GM21576 (cell line): ENCODE measurements around the gene CDH23.

Source experiments
- ATAC-seq: cut with Tn5 transposase; IDR thresholded peaks from one replicate; pipeline ENCODE4 v1.9.1; 2021; ENCODE audit warnings: mild to moderate bottlenecking, moderate library complexity; ENCODE audit not compliant: unreplicated experiment

The CDH23 gene

GRCh38 chr10:71419002-71419540, 22.4 kb downstream of the CDH23 start:
- no peak for ATAC-seq

GRCh38 chr10:71419750-71420149, 23.0 kb downstream of the CDH23 start:
- no peak for ATAC-seq

GRCh38 chr10:71421075-71421434, 24.3 kb downstream of the CDH23 start:
- no peak for ATAC-seq

- ATAC-seq: no peak
Measured at GRCh38 chr10:71423250-71423649, 26.5 kb downstream of the CDH23 start.

- no peak for ATAC-seq
Measured at GRCh38 chr10:71423901-71424300, 27.2 kb downstream of the CDH23 start.

- ATAC-seq: no peak
Measured at GRCh38 chr10:71424496-71425194, 27.9 kb downstream of the CDH23 start.

GRCh38 chr10:71426058-71426605, 29.4 kb downstream of the CDH23 start:
- no peak for ATAC-seq

GRCh38 chr10:71427246-71427645, 30.5 kb downstream of the CDH23 start:
- ATAC-seq: no peak

GRCh38 chr10:71429304-71429703, 32.6 kb downstream of the CDH23 start:
- ATAC-seq: no peak

- ATAC-seq: no peak
Measured at GRCh38 chr10:71429929-71430328, 33.2 kb downstream of the CDH23 start.

- ATAC-seq: no peak
Measured at GRCh38 chr10:71431239-71432100, 34.8 kb downstream of the CDH23 start.

- no peak for ATAC-seq
Measured at GRCh38 chr10:71432101-71432905, 35.6 kb downstream of the CDH23 start.

- ATAC-seq: no peak
Measured at GRCh38 chr10:71432956-71433767, 36.4 kb downstream of the CDH23 start.

GRCh38 chr10:71433768-71434744, 37.3 kb downstream of the CDH23 start:
- ATAC-seq: no peak

- no peak for ATAC-seq
Measured at GRCh38 chr10:71434760-71435394, 38.2 kb downstream of the CDH23 start.

GRCh38 chr10:71435571-71436267, 39.0 kb downstream of the CDH23 start:
- no peak for ATAC-seq

GRCh38 chr10:71436268-71437125, 39.8 kb downstream of the CDH23 start:
- no peak for ATAC-seq
